ENCODE measurements around the gene TMEM259.

Gene TMEM259

DNA sequence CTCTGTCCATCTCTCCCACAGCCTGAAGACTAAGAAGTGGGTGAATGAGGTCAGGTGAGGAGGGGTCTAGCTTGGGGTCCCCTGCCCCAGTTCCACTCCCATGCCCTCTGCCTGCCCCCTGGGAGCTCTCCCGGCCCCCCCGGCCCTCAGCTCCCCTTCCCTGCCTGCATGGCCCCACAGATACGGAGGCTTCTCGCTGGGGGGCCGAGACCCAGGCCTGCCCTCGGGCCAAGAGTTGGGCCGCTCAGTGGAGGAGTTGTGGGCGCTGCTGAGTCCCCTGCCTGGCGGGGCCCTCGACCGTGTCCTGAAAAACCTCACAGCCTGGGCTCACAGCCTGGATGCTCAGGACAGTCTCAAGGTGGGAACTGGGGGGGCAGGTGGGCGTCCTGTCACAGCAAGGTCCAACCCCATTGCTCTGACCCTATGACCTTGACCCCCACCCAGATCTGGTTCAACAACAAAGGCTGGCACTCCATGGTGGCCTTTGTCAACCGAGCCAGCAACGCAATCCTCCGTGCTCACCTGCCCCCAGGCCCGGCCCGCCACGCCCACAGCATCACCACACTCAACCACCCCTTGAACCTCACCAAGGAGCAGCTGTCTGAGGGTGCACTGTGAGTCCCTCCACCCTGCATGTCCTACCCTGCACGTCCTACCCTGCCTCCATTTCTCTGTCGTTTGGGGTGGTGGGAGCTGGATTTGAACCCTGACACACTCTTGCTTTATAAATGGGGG is 35.1 kb upstream of the TMEM259 start:
- H3K27me3 ChIP-seq (ENCODE audit: control insufficient read depth in 1 of 2, insufficient read depth in 2 of 2, low read length in 2 of 2): no peaks in the 10 kb centered on the region
- no peak overlapping the region for H3K9ac ChIP-seq (ENCODE audit: low read depth in 1 of 2, low read length in 2 of 2)
- no peak overlapping the region for H3K27ac ChIP-seq (ENCODE audit: low read depth, low read length)
- H3K9me3 ChIP-seq (ENCODE audit: control insufficient read depth in 1 of 2, low read length in 2 of 2): no peaks in the 10 kb centered on the region
- no peak overlapping the region for H3K4me3 ChIP-seq (ENCODE audit: low read depth in 1 of 2, low read length in 2 of 2)
- no peaks in the 10 kb centered on the region for H3K4me1 ChIP-seq (ENCODE audit: control insufficient read depth in 1 of 2, insufficient read depth in 2 of 2, low read length in 2 of 2)
- H3K36me3 ChIP-seq (ENCODE audit: control insufficient read depth in 1 of 2, insufficient read depth in 2 of 2, low read length in 2 of 2): no peaks in the 10 kb centered on the region

- no peaks in the 10 kb centered on the region for H3K4me1 ChIP-seq (ENCODE audit: control insufficient read depth in 1 of 2, insufficient read depth in 2 of 2, low read length in 2 of 2)
- no peak overlapping the region for H3K4me3 ChIP-seq (ENCODE audit: low read depth in 1 of 2, low read length in 2 of 2)
- H3K36me3 ChIP-seq (ENCODE audit: control insufficient read depth in 1 of 2, insufficient read depth in 2 of 2, low read length in 2 of 2): no peaks in the 10 kb centered on the region
- no peak overlapping the region for H3K9ac ChIP-seq (ENCODE audit: low read depth in 1 of 2, low read length in 2 of 2)
- H3K27ac ChIP-seq (ENCODE audit: low read depth, low read length): no peak overlapping the region
- no peaks in the 10 kb centered on the region for H3K27me3 ChIP-seq (ENCODE audit: control insufficient read depth in 1 of 2, insufficient read depth in 2 of 2, low read length in 2 of 2)
- no peaks in the 10 kb centered on the region for H3K9me3 ChIP-seq (ENCODE audit: control insufficient read depth in 1 of 2, low read length in 2 of 2)
These were observed 34.1 kb upstream of the TMEM259 start for GRCh38 chr19:1055028-1055425.

DNA sequence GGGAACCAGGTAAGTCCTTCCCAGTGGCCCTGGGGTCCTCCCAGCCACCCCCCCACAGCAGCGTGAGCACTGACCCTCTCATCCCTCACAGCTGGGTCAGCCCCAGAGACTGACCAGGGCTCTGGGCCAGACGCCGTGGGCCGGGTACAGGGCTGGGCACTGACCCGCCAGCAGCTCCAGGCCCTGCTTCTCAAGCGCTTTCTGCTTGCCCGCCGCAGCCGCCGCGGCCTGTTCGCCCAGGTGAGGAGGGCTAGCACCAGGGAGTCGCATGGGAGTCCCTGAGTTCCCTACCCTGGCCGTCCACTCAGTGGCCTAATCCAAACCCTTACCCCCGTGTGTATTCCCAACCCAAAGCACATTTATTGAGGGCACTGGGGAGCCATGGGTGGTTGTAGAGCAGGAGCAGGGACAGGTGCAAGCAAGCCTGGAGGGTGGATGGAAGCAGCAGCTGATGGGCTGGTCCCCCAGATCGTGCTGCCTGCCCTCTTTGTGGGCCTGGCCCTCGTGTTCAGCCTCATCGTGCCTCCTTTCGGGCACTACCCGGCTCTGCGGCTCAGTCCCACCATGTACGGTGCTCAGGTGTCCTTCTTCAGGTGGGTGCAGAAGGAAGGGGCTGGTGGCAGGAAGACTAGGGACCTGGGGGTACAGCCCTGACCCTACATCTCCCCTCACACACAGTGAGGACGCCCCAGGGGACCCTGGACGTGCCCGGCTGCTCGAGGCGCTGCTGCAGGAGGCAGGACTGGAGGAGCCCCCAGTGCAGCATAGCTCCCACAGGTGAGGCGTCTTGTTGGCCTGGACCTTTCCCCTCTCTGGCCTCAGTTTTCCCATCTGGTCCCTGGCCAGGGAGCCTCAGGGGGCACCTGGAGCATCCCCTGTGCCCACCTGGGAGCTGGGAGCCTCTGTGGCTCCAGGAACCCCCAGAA is 33.4 kb upstream of the TMEM259 start:
- Histone ChIP-seq H3K9me3 (ENCODE audit: control insufficient read depth in 1 of 2, low read length in 2 of 2) (no peaks in the 10 kb centered on the region), H3K4me3 (ENCODE audit: low read depth in 1 of 2, low read length in 2 of 2) (no peak overlapping the region), H3K27ac (ENCODE audit: low read depth, low read length) (no peak overlapping the region), H3K4me1 (ENCODE audit: control insufficient read depth in 1 of 2, insufficient read depth in 2 of 2, low read length in 2 of 2) (no peaks in the 10 kb centered on the region), H3K9ac (ENCODE audit: low read depth in 1 of 2, low read length in 2 of 2) (no peak overlapping the region), H3K36me3 (ENCODE audit: control insufficient read depth in 1 of 2, insufficient read depth in 2 of 2, low read length in 2 of 2) (no peaks in the 10 kb centered on the region), H3K27me3 (ENCODE audit: control insufficient read depth in 1 of 2, insufficient read depth in 2 of 2, low read length in 2 of 2) (no peaks in the 10 kb centered on the region)

GRCh38 chr19:1053176-1054101 is 32.5 kb upstream of the TMEM259 start:
- Histone ChIP-seq H3K9me3 (ENCODE audit: control insufficient read depth in 1 of 2, low read length in 2 of 2) (no peaks in the 10 kb centered on the region), H3K36me3 (ENCODE audit: control insufficient read depth in 1 of 2, insufficient read depth in 2 of 2, low read length in 2 of 2) (no peaks in the 10 kb centered on the region)

DNA sequence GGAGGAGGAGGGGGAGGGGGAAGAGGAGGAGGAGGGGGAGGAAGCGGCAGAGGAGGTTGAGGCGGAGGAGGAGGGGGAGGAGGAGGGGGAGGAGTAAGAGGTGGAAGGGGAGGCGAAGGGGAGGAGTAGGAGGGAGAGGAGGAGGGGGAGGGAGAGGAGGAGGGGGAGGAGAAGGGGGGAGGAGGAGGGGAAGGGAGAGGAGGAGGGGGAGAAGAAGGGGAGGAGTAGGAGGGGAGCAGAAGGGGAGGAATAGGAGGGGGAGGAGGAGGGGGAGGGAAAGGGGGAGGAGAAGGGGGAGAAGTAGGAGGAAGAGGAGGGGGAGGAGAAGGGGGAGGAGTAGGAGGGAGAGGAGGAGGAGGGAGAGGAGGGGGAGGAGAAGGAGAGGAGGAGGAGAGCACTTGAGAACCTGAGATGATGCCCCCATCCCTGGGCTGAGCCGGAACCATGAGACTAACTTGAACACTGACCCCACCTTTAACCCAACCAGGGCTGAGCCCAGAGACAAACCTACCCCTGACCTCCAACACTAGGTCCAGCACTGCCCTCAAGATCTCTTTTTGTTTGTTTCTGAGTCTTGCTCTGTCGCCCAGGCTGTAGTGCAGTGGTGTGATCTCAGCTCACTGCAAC is 31.5 kb upstream of the TMEM259 start:
- no peaks in the 10 kb centered on the region for H3K27me3 ChIP-seq (ENCODE audit: control insufficient read depth in 1 of 2, insufficient read depth in 2 of 2, low read length in 2 of 2)
- H3K4me1 ChIP-seq (ENCODE audit: control insufficient read depth in 1 of 2, insufficient read depth in 2 of 2, low read length in 2 of 2): no peaks in the 10 kb centered on the region
- H3K4me3 ChIP-seq (ENCODE audit: low read depth in 1 of 2, low read length in 2 of 2): no peak overlapping the region
- no peaks in the 10 kb centered on the region for H3K36me3 ChIP-seq (ENCODE audit: control insufficient read depth in 1 of 2, insufficient read depth in 2 of 2, low read length in 2 of 2)
- no peak overlapping the region for H3K9ac ChIP-seq (ENCODE audit: low read depth in 1 of 2, low read length in 2 of 2)
- no peak overlapping the region for H3K27ac ChIP-seq (ENCODE audit: low read depth, low read length)
- H3K9me3 ChIP-seq (ENCODE audit: control insufficient read depth in 1 of 2, low read length in 2 of 2): no peaks in the 10 kb centered on the region

More at GRCh38 chr19:1053176-1054101, 32.5 kb upstream of the TMEM259 start:
- Histone ChIP-seq H3K4me1 (ENCODE audit: control insufficient read depth in 1 of 2, insufficient read depth in 2 of 2, low read length in 2 of 2) (no peaks in the 10 kb centered on the region), H3K27me3 (ENCODE audit: control insufficient read depth in 1 of 2, insufficient read depth in 2 of 2, low read length in 2 of 2) (no peaks in the 10 kb centered on the region), H3K9ac (ENCODE audit: low read depth in 1 of 2, low read length in 2 of 2) (no peak overlapping the region), H3K4me3 (ENCODE audit: low read depth in 1 of 2, low read length in 2 of 2) (no peak overlapping the region), H3K27ac (ENCODE audit: low read depth, low read length) (no peak overlapping the region)

DNA sequence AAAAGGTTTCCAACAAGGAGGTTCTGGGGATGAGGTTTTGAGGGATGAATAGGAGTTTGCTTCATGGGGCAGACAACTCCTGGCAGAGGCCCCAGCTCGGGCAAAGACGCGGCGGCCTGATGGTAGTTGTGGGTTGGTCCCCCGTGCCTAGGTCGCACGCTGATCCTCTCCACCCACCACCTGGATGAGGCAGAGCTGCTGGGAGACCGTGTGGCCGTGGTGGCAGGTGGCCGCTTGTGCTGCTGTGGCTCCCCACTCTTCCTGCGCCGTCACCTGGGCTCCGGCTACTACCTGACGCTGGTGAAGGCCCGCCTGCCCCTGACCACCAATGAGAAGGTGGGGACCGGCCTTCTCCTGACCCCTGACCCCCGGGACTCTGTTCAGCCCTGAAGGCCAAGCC is 30.9 kb upstream of the TMEM259 start:
- H3K36me3 ChIP-seq (ENCODE audit: control insufficient read depth in 1 of 2, insufficient read depth in 2 of 2, low read length in 2 of 2): no peaks in the 10 kb centered on the region
- no peak overlapping the region for H3K4me3 ChIP-seq (ENCODE audit: low read depth in 1 of 2, low read length in 2 of 2)
- H3K9me3 ChIP-seq (ENCODE audit: control insufficient read depth in 1 of 2, low read length in 2 of 2): no peaks in the 10 kb centered on the region
- H3K27me3 ChIP-seq (ENCODE audit: control insufficient read depth in 1 of 2, insufficient read depth in 2 of 2, low read length in 2 of 2): no peaks in the 10 kb centered on the region
- no peak overlapping the region for H3K27ac ChIP-seq (ENCODE audit: low read depth, low read length)
- no peaks in the 10 kb centered on the region for H3K4me1 ChIP-seq (ENCODE audit: control insufficient read depth in 1 of 2, insufficient read depth in 2 of 2, low read length in 2 of 2)
- H3K9ac ChIP-seq (ENCODE audit: low read depth in 1 of 2, low read length in 2 of 2): no peak overlapping the region

DNA sequence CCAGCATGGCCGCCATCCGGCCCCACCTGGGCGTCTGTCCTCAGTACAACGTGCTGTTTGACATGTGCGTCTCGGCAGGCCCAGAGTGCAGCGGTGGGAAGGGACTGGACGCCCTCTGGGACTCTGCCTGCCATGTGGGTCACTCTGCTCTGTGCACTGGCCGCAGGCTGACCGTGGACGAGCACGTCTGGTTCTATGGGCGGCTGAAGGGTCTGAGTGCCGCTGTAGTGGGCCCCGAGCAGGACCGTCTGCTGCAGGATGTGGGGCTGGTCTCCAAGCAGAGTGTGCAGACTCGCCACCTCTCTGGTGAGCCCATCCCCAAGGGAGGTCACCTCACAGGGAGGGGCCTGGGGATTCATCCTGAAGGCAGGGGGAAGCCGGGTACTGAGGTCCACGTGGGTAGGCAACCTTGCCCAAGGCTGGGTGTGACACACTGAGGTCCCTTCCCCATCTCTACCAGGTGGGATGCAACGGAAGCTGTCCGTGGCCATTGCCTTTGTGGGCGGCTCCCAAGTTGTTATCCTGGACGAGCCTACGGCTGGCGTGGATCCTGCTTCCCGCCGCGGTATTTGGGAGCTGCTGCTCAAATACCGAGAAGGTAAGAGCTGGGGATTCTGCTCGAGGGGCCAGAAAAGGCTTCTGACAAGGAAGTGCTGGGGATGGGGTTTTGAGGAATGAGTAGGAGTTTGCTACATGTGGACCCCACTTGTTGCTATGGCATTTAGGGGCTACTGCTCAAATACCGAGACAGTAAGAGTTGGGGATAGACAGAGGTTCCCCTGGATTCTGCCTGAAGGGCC is 30.3 kb upstream of the TMEM259 start:
- no peak overlapping the region for H3K27ac ChIP-seq (ENCODE audit: low read depth, low read length)
- H3K9ac ChIP-seq (ENCODE audit: low read depth in 1 of 2, low read length in 2 of 2): no peak overlapping the region
- H3K4me1 ChIP-seq (ENCODE audit: control insufficient read depth in 1 of 2, insufficient read depth in 2 of 2, low read length in 2 of 2): no peaks in the 10 kb centered on the region
- H3K4me3 ChIP-seq (ENCODE audit: low read depth in 1 of 2, low read length in 2 of 2): no peak overlapping the region
- no peaks in the 10 kb centered on the region for H3K9me3 ChIP-seq (ENCODE audit: control insufficient read depth in 1 of 2, low read length in 2 of 2)
- H3K36me3 ChIP-seq (ENCODE audit: control insufficient read depth in 1 of 2, insufficient read depth in 2 of 2, low read length in 2 of 2): no peaks in the 10 kb centered on the region
- no peaks in the 10 kb centered on the region for H3K27me3 ChIP-seq (ENCODE audit: control insufficient read depth in 1 of 2, insufficient read depth in 2 of 2, low read length in 2 of 2)

DNA sequence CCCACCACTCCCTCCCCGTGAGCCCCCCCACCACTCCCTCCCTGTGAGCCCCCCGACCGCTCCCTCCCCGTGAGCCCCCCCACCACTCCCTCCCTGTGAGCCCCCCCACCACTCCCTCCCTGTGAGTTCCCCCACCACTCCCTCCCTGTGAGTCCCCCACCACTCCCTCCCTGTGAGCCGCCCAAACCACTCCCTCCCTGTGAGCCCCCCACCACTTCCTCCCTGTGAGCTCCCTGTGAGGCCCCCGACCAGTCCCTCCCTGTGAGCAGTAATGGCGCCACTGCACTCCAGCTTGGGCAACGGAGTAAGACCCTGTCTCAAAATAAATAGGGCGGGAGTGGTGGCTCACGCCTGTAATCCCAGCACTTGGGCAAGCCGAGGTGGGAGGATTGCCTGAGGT is 28.9 kb upstream of the TMEM259 start:
- H3K9ac ChIP-seq (ENCODE audit: low read depth in 1 of 2, low read length in 2 of 2): no peak overlapping the region
- no peak overlapping the region for H3K27ac ChIP-seq (ENCODE audit: low read depth, low read length)
- H3K9me3 ChIP-seq (ENCODE audit: control insufficient read depth in 1 of 2, low read length in 2 of 2): no peaks in the 10 kb centered on the region
- no peaks in the 10 kb centered on the region for H3K27me3 ChIP-seq (ENCODE audit: control insufficient read depth in 1 of 2, insufficient read depth in 2 of 2, low read length in 2 of 2)
- H3K4me1 ChIP-seq (ENCODE audit: control insufficient read depth in 1 of 2, insufficient read depth in 2 of 2, low read length in 2 of 2): no peaks in the 10 kb centered on the region
- no peak overlapping the region for H3K4me3 ChIP-seq (ENCODE audit: low read depth in 1 of 2, low read length in 2 of 2)
- no peaks in the 10 kb centered on the region for H3K36me3 ChIP-seq (ENCODE audit: control insufficient read depth in 1 of 2, insufficient read depth in 2 of 2, low read length in 2 of 2)

GRCh38 chr19:1049106-1049505 is 28.2 kb upstream of the TMEM259 start:
- no peak overlapping the region for H3K27ac ChIP-seq (ENCODE audit: low read depth, low read length)
- H3K4me3 ChIP-seq (ENCODE audit: low read depth in 1 of 2, low read length in 2 of 2): no peak overlapping the region

More at GRCh38 chr19:1049106-1049505, 28.2 kb upstream of the TMEM259 start:
- Histone ChIP-seq H3K4me1 (ENCODE audit: control insufficient read depth in 1 of 2, insufficient read depth in 2 of 2, low read length in 2 of 2) (no peaks in the 10 kb centered on the region), H3K9me3 (ENCODE audit: control insufficient read depth in 1 of 2, low read length in 2 of 2) (no peaks in the 10 kb centered on the region), H3K9ac (ENCODE audit: low read depth in 1 of 2, low read length in 2 of 2) (no peak overlapping the region), H3K36me3 (ENCODE audit: control insufficient read depth in 1 of 2, insufficient read depth in 2 of 2, low read length in 2 of 2) (no peaks in the 10 kb centered on the region), H3K27me3 (ENCODE audit: control insufficient read depth in 1 of 2, insufficient read depth in 2 of 2, low read length in 2 of 2) (no peaks in the 10 kb centered on the region)

All from duodenal mucosa (tissue), 2 donors.